Measurements from ENCODE around the gene TMEM131L. TPM values are rescaled to one million over a fixed set of nuclear protein-coding genes. Genes with fewer than 3 reads are reported as not detected.

The TMEM131L gene
- total and polyA plus RNA-seq, 4 donors = 4.9 to 41.3 (median 12.9) TPM

DNA sequence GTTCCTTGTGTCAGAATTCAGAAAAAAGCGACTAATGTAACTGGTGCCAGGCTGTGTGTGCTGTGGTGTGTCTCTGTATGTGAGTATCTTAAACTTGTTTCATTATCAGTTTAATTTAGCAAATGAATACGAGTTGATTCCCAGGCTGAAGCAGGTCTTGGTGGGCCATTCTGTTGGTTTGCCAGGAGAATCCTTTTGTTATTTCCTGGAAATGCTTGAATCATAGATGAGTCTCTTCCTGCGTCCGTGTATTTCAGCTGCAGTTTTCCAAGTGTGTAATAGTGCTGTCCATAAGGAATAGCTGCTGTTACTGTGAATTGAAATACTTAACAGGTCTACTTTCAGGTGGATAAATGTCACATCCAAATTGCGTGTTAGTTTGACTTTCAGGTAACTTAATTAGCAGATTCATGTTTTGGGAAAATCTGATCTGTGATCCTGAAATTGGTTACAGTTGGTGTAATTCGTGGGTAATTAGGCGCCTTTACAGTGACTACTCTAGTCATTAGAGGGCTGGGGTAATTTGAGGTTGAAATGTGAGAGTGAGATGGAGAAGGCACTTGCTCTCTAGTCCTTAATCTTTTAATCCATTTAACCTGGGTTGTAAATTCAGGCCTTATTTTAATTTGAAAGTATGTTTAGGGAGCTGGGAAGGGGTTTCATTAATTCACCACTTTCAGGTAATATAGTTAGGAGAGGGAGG, 23.8 kb downstream of the TMEM131L start:
- TF ChIP-seq RAD21 (IDR thresholded peaks at IDR 0.05) (no peak), GABPA (IDR thresholded peaks at IDR 0.05 in 1 of 2, conservative IDR thresholded peaks at IDR 0.05 in 1 of 2) (no peak), MAX (IDR thresholded peaks at IDR 0.05) (no peak)
- TF ChIP-seq, protein P1, sequence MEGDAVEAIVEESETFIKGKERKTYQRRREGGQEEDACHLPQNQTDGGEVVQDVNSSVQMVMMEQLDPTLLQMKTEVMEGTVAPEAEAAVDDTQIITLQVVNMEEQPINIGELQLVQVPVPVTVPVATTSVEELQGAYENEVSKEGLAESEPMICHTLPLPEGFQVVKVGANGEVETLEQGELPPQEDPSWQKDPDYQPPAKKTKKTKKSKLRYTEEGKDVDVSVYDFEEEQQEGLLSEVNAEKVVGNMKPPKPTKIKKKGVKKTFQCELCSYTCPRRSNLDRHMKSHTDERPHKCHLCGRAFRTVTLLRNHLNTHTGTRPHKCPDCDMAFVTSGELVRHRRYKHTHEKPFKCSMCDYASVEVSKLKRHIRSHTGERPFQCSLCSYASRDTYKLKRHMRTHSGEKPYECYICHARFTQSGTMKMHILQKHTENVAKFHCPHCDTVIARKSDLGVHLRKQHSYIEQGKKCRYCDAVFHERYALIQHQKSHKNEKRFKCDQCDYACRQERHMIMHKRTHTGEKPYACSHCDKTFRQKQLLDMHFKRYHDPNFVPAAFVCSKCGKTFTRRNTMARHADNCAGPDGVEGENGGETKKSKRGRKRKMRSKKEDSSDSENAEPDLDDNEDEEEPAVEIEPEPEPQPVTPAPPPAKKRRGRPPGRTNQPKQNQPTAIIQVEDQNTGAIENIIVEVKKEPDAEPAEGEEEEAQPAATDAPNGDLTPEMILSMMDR (IDR thresholded peaks at IDR 0.05; ENCODE audit: low read depth, low read length, missing input control) = no peak
- 88% methylated on average over 7 of the region's 7 CpGs for WGBS
- Histone ChIP-seq H3K27ac (ENCODE audit: low read depth in 1 of 2, low read length in 2 of 2) (no peak overlapping the region), H3K4me1 (ENCODE audit: control insufficient read depth in 4 of 4, insufficient read depth in 4 of 4, low read length in 3 of 4) (peaks cover 0 to 7% (median 3%) of the 10 kb centered on the region in 4 donors), H3K4me3 (ENCODE audit: low read depth in 1 of 3, low read length in 3 of 3) (no peak overlapping the region), H3K36me3 (ENCODE audit: control insufficient read depth in 4 of 4, insufficient read depth in 3 of 4, low read depth in 1 of 4, low read length in 3 of 4) (no peaks in the 10 kb centered on the region), H3K27me3 (ENCODE audit: control insufficient read depth in 4 of 4, insufficient read depth in 4 of 4, low read length in 3 of 4) (no peaks in the 10 kb centered on the region), H3K9me3 (ENCODE audit: control insufficient read depth in 4 of 4, low read length in 3 of 4) (no peaks in the 10 kb centered on the region), H3K9ac (ENCODE audit: low read depth in 1 of 2, low read length in 2 of 2) (no peak overlapping the region)
- DNase-seq (ENCODE audit: low spot score) = no peak

DNA sequence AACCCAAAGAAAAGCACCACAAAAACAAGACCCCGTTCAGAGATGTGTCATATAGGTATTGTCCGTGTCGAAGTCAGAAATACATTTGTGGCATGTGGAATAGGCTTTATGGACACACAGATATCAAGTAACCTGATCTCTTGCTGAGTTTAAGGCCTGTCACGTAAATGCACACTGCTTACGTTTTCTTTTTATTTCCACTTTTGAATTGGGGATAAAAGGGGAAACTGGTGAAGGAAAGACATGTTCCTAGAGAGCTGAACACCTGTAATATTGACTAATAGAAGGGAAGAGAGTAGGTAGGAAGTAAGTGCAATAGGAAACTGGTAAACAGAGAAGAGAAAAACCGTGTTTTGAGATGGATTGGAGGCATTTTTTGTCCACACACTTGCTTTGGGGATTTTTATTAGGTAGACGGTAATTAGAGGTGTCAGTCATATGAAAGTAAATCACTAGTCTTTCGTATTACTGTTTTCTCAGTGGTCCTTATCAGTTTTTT, 24.9 kb downstream of the TMEM131L start:
- DNase-seq (ENCODE audit: low spot score) = no peak
- WGBS = 92% methylated on average over 8 of the region's 8 CpGs
- H3K4me3 ChIP-seq (ENCODE audit: low read depth in 1 of 3, low read length in 3 of 3) = no peak overlapping the region
- no peaks in the 10 kb centered on the region for H3K27me3 ChIP-seq (ENCODE audit: control insufficient read depth in 4 of 4, insufficient read depth in 4 of 4, low read length in 3 of 4)
- peaks cover 0 to 7% (median 3%) of the 10 kb centered on the region in 4 donors for H3K4me1 ChIP-seq (ENCODE audit: control insufficient read depth in 4 of 4, insufficient read depth in 4 of 4, low read length in 3 of 4)
- H3K9me3 ChIP-seq (ENCODE audit: control insufficient read depth in 4 of 4, low read length in 3 of 4) = no peaks in the 10 kb centered on the region
- no peaks in the 10 kb centered on the region for H3K36me3 ChIP-seq (ENCODE audit: control insufficient read depth in 4 of 4, insufficient read depth in 3 of 4, low read depth in 1 of 4, low read length in 3 of 4)
- no peak overlapping the region for H3K9ac ChIP-seq (ENCODE audit: low read depth in 1 of 2, low read length in 2 of 2)
- H3K27ac ChIP-seq (ENCODE audit: low read depth in 1 of 2, low read length in 2 of 2) = no peak overlapping the region
- TF ChIP-seq SP1 (IDR thresholded peaks at IDR 0.05) (no peak), MAX (IDR thresholded peaks at IDR 0.05) (no peak), EGR1 (IDR thresholded peaks at IDR 0.05; ENCODE audit: low read depth in 2 of 2) (no peak), GABPA (IDR thresholded peaks at IDR 0.05 in 1 of 2, conservative IDR thresholded peaks at IDR 0.05 in 1 of 2) (no peak), FOXA1 (IDR thresholded peaks at IDR 0.05) (no peak), YY1 (IDR thresholded peaks at IDR 0.05) (no peak), NR2F2 (IDR thresholded peaks at IDR 0.05) (no peak), JUND (IDR thresholded peaks at IDR 0.05) (no peak), TAF1 (conservative IDR thresholded peaks at IDR 0.05) (no peak), HNF4G (IDR thresholded peaks at IDR 0.05) (no peak), FOXA2 (IDR thresholded peaks at IDR 0.05) (no peak), RXRA (IDR thresholded peaks at IDR 0.05) (no peak), RAD21 (IDR thresholded peaks at IDR 0.05) (no peak), HNF4A (conservative IDR thresholded peaks at IDR 0.05) (no peak)
- TF ChIP-seq, protein P2, sequence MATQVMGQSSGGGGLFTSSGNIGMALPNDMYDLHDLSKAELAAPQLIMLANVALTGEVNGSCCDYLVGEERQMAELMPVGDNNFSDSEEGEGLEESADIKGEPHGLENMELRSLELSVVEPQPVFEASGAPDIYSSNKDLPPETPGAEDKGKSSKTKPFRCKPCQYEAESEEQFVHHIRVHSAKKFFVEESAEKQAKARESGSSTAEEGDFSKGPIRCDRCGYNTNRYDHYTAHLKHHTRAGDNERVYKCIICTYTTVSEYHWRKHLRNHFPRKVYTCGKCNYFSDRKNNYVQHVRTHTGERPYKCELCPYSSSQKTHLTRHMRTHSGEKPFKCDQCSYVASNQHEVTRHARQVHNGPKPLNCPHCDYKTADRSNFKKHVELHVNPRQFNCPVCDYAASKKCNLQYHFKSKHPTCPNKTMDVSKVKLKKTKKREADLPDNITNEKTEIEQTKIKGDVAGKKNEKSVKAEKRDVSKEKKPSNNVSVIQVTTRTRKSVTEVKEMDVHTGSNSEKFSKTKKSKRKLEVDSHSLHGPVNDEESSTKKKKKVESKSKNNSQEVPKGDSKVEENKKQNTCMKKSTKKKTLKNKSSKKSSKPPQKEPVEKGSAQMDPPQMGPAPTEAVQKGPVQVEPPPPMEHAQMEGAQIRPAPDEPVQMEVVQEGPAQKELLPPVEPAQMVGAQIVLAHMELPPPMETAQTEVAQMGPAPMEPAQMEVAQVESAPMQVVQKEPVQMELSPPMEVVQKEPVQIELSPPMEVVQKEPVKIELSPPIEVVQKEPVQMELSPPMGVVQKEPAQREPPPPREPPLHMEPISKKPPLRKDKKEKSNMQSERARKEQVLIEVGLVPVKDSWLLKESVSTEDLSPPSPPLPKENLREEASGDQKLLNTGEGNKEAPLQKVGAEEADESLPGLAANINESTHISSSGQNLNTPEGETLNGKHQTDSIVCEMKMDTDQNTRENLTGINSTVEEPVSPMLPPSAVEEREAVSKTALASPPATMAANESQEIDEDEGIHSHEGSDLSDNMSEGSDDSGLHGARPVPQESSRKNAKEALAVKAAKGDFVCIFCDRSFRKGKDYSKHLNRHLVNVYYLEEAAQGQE (IDR thresholded peaks at IDR 0.05) = no peak
- TF ChIP-seq, protein P1 (IDR thresholded peaks at IDR 0.05; ENCODE audit: low read depth, low read length, missing input control) = no peak
- TF ChIP-seq, protein P3, sequence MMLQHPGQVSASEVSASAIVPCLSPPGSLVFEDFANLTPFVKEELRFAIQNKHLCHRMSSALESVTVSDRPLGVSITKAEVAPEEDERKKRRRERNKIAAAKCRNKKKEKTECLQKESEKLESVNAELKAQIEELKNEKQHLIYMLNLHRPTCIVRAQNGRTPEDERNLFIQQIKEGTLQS (IDR thresholded peaks at IDR 0.05) = no peak
- TF ChIP-seq, protein P4, sequence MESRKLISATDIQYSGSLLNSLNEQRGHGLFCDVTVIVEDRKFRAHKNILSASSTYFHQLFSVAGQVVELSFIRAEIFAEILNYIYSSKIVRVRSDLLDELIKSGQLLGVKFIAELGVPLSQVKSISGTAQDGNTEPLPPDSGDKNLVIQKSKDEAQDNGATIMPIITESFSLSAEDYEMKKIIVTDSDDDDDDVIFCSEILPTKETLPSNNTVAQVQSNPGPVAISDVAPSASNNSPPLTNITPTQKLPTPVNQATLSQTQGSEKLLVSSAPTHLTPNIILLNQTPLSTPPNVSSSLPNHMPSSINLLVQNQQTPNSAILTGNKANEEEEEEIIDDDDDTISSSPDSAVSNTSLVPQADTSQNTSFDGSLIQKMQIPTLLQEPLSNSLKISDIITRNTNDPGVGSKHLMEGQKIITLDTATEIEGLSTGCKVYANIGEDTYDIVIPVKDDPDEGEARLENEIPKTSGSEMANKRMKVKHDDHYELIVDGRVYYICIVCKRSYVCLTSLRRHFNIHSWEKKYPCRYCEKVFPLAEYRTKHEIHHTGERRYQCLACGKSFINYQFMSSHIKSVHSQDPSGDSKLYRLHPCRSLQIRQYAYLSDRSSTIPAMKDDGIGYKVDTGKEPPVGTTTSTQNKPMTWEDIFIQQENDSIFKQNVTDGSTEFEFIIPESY (IDR thresholded peaks at IDR 0.05) = no peak
